HG03175 (cell line): ENCODE measurements around the gene GPN2.
"Not testable (repeated sequence)": the region's sequence is repeated elsewhere in the genome, so short reads cannot be mapped to it uniquely, and the experiment has no call there.

Experiments
- ATAC-seq: cut with Tn5 transposase; IDR thresholded peaks from one replicate; pipeline ENCODE4 v1.9.1; 2021; ENCODE audit warnings: mild to moderate bottlenecking, moderate library complexity; ENCODE audit not compliant: unreplicated experiment

Gene GPN2

GRCh38 chr1:26907071-26907917 is 17.2 kb upstream of the GPN2 start:
- ATAC-seq: no peak

- ATAC-seq: no peak
Observed at GRCh38 chr1:26900815-26901511, 10.9 kb upstream of the GPN2 start.

GRCh38 chr1:26900001-26900814 is 10.1 kb upstream of the GPN2 start, which contains the start of gene GPATCH3:
GPATCH3 (minus strand) TSS chr1:26900467; CDS start chr1:26900442, 25 bp downstream.
- ATAC-seq: peak; percentile 82

- no peak for ATAC-seq
Observed at GRCh38 chr1:26897351-26897750, 7.3 kb upstream of the GPN2 start.

- ATAC-seq: no peak
Observed at GRCh38 chr1:26894263-26894662, 4.2 kb upstream of the GPN2 start.

- ATAC-seq: peak; percentile 4
Observed at GRCh38 chr1:26890467-26890796, 349 bp upstream of the GPN2 start.

- ATAC-seq: no peak
Observed at GRCh38 chr1:26888231-26888630, 1.9 kb downstream of the GPN2 start.

- no peak for ATAC-seq
Observed at GRCh38 chr1:26887125-26887524, 3.0 kb downstream of the GPN2 start.

- no peak for ATAC-seq
Observed at GRCh38 chr1:26882696-26883463, 7.2 kb downstream of the GPN2 start.

GRCh38 chr1:26881611-26882010 is 8.5 kb downstream of the GPN2 start:
- not testable (repeated sequence) for ATAC-seq

- ATAC-seq: no peak
Observed at GRCh38 chr1:26879793-26880192, 10.3 kb downstream of the GPN2 start.

- no peak for ATAC-seq
Observed at GRCh38 chr1:26877326-26877725, 12.8 kb downstream of the GPN2 start.

- ATAC-seq: no peak
Observed at GRCh38 chr1:26874896-26875295, 15.2 kb downstream of the GPN2 start.

GRCh38 chr1:26873097-26873496 is 17.0 kb downstream of the GPN2 start:
- ATAC-seq: not testable (repeated sequence)

- peak; percentile 94 for ATAC-seq
Observed at GRCh38 chr1:26864610-26865480, 25.2 kb downstream of the GPN2 start.

GRCh38 chr1:26863685-26864077 is 26.4 kb downstream of the GPN2 start:
- no peak for ATAC-seq

GRCh38 chr1:26862781-26863684 is 27.1 kb downstream of the GPN2 start, which contains the start of gene SFN:
SFN (plus strand) TSS chr1:26863149; CDS start chr1:26863213, 64 bp downstream.
- no peak for ATAC-seq

GRCh38 chr1:26861889-26862378 is 28.1 kb downstream of the GPN2 start:
- ATAC-seq: no peak
